Right hindlimb (tissue), 1 donor: ENCODE data around the gene GCK.
A peak's percentile ranks its signal among the peaks of the same experiment; 100 is the strongest.

Experiments used
- DNase-seq: peaks from one replicate; pipeline ENCODE4 v3.0.0-alpha.2; 2018

Gene GCK

DNA sequence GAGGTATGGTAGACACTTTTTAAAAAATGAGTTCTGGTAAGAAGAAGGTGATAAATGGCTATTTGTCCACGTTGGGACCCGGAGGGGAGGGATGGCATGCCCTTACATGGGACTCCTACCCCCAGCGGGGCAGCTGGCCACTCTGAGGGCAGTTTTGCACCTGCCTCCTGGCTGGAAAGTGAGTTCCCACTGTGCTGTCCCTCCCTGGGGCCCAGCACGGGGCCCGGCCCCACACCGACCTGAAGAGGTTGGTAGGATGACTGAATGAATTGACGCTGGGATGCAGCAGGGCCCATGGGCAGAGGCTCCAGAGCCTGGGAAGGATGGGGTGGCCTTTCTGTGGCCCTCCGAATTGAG, 85.7 kb downstream of the GCK start:
- no peak for DNase-seq

- no peak for DNase-seq
These were observed 86.2 kb downstream of the GCK start for GRCh38 chr7:44102846-44103565.

- no peak for DNase-seq
These were observed 87.0 kb downstream of the GCK start for GRCh38 chr7:44101966-44102845.

- no peak for DNase-seq
These were observed 87.8 kb downstream of the GCK start for GRCh38 chr7:44101303-44101965.

GRCh38 chr7:44100458-44101302, 88.6 kb downstream of the GCK start:
- DNase-seq, result peak; percentile 84

DNA sequence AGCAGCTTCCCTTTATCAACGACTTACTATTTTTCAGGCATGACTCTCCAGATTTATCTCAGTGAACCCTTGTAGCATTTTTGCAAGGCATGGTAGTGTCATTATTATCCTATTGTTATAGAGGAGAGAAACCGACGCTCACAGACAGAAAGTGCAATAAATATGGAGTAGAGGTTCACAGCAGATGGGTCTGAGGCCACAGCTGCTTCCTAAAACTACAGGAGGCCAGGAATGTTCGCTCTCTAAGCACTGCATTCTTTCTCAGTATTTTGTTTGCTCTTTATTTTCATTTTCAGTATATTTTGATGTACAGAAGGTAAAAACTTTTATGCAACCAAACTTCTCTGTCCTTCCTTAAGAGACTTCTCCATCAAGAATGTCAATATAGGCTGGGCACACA, 89.6 kb downstream of the GCK start:
- no peak for DNase-seq

GRCh38 chr7:44098092-44099068, 90.9 kb downstream of the GCK start:
- DNase-seq, result no peak

DNA sequence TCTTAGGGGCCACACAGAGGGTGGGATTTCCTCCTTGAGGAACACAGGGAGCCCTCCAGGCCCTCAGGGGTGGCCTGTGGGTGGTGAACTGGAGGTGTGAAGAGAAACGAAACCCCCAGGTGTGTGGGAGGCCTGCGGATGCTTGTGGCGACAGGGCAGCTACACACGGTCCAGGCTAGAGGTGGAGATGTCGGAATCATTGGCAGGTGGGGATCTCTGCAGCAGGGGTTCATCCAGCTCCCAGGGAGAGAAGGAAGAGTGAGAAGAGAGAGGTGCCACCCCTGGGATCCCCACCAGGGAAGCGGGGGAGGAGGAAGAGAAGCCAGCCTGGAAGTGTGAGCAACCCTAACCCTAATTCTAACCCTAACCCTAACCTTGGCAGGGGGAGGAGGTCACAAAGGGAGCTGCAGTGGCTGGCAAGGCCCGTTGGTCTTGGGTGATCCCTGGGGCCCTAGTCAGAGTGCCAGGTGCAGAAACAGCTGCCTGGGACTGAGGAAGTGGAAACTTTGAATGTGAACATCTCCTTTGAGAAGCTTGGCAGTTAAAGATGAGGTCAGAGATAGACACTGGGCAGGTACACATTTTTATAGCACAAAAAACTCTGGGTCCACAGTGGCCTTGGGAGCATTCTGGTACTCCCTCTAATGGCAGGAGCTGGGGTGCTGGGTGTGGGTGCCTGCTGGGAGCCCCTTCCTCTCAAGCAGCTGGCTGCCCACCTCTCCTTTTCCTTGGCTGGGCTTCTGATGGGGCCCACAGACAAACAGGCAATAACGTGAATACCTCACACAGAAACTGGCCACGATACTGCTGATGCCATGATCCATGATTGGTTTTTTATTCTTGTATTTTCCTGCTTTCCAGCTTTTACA, 91.9 kb downstream of the GCK start:
- no peak for DNase-seq

GRCh38 chr7:44096326-44096881, 92.8 kb downstream of the GCK start:
- DNase-seq, result no peak

GRCh38 chr7:44095781-44096180, 93.5 kb downstream of the GCK start:
- DNase-seq, result no peak

DNA sequence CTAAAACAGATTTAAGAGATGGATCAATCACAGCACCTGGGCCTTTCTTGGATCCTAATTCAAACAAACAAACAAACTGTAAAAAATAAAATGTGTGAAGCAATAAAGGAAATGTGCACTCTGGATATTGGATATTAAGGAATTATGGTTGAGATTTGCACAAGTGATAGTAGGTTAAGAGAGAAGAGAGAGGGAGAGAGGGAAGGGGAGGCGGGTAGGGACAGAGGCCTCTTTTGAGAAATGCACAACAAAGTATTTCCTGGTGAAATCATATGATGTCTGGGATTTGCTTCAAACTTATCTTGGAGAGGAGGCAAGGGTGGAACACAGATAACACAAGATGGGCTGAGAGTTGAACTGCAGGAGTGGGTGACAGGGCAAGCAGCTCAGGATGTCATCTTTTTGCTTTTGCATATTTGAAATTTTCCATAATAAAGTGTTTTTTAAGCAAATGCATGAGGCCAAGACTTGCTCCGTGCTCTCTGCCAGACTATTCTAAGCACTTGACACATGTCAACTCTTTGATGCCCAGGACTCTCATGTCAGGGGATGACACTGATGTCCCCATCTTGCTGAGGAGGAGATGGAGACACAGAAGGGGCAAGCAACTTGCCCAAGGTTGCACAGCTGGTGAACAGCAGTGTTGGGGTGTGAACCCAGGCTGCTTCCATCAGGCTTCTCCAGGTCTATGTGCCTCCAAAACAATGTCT, 94.2 kb downstream of the GCK start:
- no peak for DNase-seq

- no peak for DNase-seq
These were observed 94.9 kb downstream of the GCK start for GRCh38 chr7:44094365-44094764.
